ENCODE measurements around the gene TMEM266.

DNA sequence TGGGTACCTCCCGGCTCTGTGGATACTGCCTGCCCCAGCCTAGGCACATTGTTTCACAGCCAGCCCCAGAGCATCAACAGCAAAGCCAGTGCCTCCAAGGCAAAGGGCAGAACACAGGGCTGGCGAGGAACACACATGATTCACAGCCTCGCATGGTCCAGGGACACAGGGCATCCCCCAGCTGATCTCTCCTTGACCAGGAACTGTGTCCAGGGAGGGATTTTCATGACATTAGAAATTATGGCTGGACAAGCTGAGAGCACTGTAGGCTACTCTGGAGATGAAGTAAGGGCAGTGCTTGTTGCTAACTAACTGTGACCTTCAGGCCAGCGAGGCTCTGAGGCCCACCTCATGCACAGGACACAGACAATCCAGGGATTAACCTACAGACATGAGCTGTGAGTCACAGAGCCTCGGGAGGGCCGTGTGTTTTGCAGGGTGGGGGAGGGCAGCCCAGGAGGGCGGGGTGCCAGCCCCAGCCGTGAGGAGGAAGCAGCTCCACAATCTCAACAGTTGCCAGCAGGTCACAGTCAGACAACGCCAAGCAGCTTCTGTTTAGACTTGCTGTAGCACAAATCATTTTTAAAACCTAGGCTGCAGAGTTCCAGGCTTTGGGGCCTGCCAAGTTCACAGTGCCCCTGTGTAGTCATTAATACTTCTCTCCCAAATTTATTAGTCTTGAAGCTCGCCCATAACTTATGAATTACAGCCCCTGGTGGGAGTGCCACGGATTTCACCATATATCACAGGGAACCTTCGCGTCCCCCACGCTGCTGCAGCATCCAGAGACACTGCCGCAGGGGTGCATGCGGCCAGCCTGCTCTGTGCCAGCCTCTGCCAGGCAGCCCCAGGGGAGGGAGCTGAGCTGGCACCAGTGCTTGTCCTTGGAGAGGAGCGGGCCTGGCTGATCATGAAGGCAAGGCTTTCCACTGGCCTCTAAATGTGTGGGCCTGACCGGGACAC, 136.8 kb downstream of the TMEM266 start:
- TF ChIP-seq CTCF (IDR thresholded peaks at IDR 0.05) = no peak
- TF ChIP-seq POLR2A (IDR thresholded peaks at IDR 0.05) = no peak

All from lower leg skin (tissue), 3 donors.